Memory B cell (primary cell): ENCODE data around the gene DTX3.

Experiments
- ATAC-seq: fragments of 150-1000 bp; cut with Tn5 transposase; 2 replicates; pipeline ENCODE4 v1.10.0; 2021; ENCODE audit warnings: low read depth, mild to moderate bottlenecking, moderate library complexity
- DNase-seq, 2 donors: peaks; one replicate each; pipeline ENCODE4 v3.0.0; 2022; ENCODE audit warnings: low spot score in 2 of 2
- H3K27ac Mint-ChIP-seq: one replicate; pipeline ENCODE4 v1.8.0; 2022; ENCODE audit warnings: mild to moderate bottlenecking, moderate library complexity, mixed read lengths
- H3K27me3 Mint-ChIP-seq: one replicate; pipeline ENCODE4 v1.8.0; 2022; ENCODE audit warnings: mixed read lengths
- H3K36me3 Mint-ChIP-seq: one replicate; pipeline ENCODE4 v1.8.0; 2022; ENCODE audit warnings: mild to moderate bottlenecking, mixed read lengths
- H3K4me1 Mint-ChIP-seq: one replicate; pipeline ENCODE4 v1.8.0; 2022; ENCODE audit warnings: mixed read lengths
- H3K4me3 Mint-ChIP-seq: one replicate; pipeline ENCODE4 v1.8.0; 2022; ENCODE audit warnings: mild to moderate bottlenecking, moderate library complexity, mixed read lengths
- H3K9me3 Mint-ChIP-seq: one replicate; pipeline ENCODE4 v1.8.0; 2022; ENCODE audit warnings: mixed read lengths

Gene DTX3

GRCh38 chr12:57607958-57608663 is 3.5 kb downstream of the DTX3 start:
- Mint-ChIP-seq H3K36me3 (no peaks in the 10 kb centered on the region), H3K27ac (no peak overlapping the region), H3K9me3 (no peaks in the 10 kb centered on the region), H3K27me3 (peaks cover 25% of the 10 kb centered on the region), H3K4me3 (no peak overlapping the region), H3K4me1 (peaks cover 9% of the 10 kb centered on the region)
- ATAC-seq = no peak
- no peak for DNase-seq

GRCh38 chr12:57609101-57609780 is 4.6 kb downstream of the DTX3 start:
- Mint-ChIP-seq H3K36me3 (no peaks in the 10 kb centered on the region), H3K9me3 (no peaks in the 10 kb centered on the region), H3K27ac (no peak overlapping the region), H3K4me3 (no peak overlapping the region), H3K27me3 (peaks cover 23% of the 10 kb centered on the region), H3K4me1 (peaks cover 17% of the 10 kb centered on the region)
- no peak for ATAC-seq
- DNase-seq = no peak

GRCh38 chr12:57609781-57610553 is 5.3 kb downstream of the DTX3 start:
- peaks cover 21% of the 10 kb centered on the region for H3K27me3 Mint-ChIP-seq
- no peaks in the 10 kb centered on the region for H3K9me3 Mint-ChIP-seq
- H3K4me1 Mint-ChIP-seq = peaks cover 20% of the 10 kb centered on the region
- DNase-seq (no peak), ATAC-seq (no peak)
- no peaks in the 10 kb centered on the region for H3K36me3 Mint-ChIP-seq
- no peak overlapping the region for H3K27ac Mint-ChIP-seq
- H3K4me3 Mint-ChIP-seq = peak overlapping the region; percentile 67

GRCh38 chr12:57610554-57611107 is 6.0 kb downstream of the DTX3 start:
- DNase-seq (no peak), ATAC-seq (no peak)
- Mint-ChIP-seq H3K27ac (no peak overlapping the region), H3K27me3 (peaks cover 21% of the 10 kb centered on the region), H3K4me1 (peaks cover 26% of the 10 kb centered on the region), H3K4me3 (peak overlapping the region; percentile 80), H3K9me3 (no peaks in the 10 kb centered on the region), H3K36me3 (no peaks in the 10 kb centered on the region)

- Mint-ChIP-seq H3K36me3 (no peaks in the 10 kb centered on the region), H3K4me1 (peaks cover 31% of the 10 kb centered on the region), H3K27me3 (peaks cover 18% of the 10 kb centered on the region), H3K9me3 (no peaks in the 10 kb centered on the region), H3K4me3 (peak within 1 kb of the TSS; percentile 80), H3K27ac (no peak within 1 kb of the TSS)
- DNase-seq (no peak), ATAC-seq (no peak)
Measured at GRCh38 chr12:57611108-57611826, 6.6 kb downstream of the DTX3 start, which contains the start of gene ARHGEF25. Gene ARHGEF25 (plus strand): TSS chr12:57611435. CDS start chr12:57611895, 460 bp downstream.

GRCh38 chr12:57611827-57612710 is 7.4 kb downstream of the DTX3 start:
- H3K4me3 Mint-ChIP-seq = no peak overlapping the region
- DNase-seq (no peak), ATAC-seq (no peak)
- no peaks in the 10 kb centered on the region for H3K36me3 Mint-ChIP-seq
- H3K4me1 Mint-ChIP-seq = peaks cover 34% of the 10 kb centered on the region
- H3K27me3 Mint-ChIP-seq = peaks cover 18% of the 10 kb centered on the region
- H3K9me3 Mint-ChIP-seq = no peaks in the 10 kb centered on the region
- no peak overlapping the region for H3K27ac Mint-ChIP-seq

GRCh38 chr12:57612711-57613426 is 8.2 kb downstream of the DTX3 start:
- no peak for ATAC-seq
- Mint-ChIP-seq H3K36me3 (no peaks in the 10 kb centered on the region), H3K4me1 (peaks cover 34% of the 10 kb centered on the region), H3K27ac (no peak overlapping the region), H3K9me3 (no peaks in the 10 kb centered on the region), H3K27me3 (peaks cover 15% of the 10 kb centered on the region), H3K4me3 (no peak overlapping the region)
- no peak for DNase-seq

- no peaks in the 10 kb centered on the region for H3K36me3 Mint-ChIP-seq
- no peak overlapping the region for H3K4me3 Mint-ChIP-seq
- no peak for ATAC-seq
- no peaks in the 10 kb centered on the region for H3K9me3 Mint-ChIP-seq
- H3K27me3 Mint-ChIP-seq = peaks cover 16% of the 10 kb centered on the region
- no peak for DNase-seq
- peaks cover 36% of the 10 kb centered on the region for H3K4me1 Mint-ChIP-seq
- H3K27ac Mint-ChIP-seq = no peak overlapping the region
Measured at GRCh38 chr12:57613427-57614109, 8.9 kb downstream of the DTX3 start.

GRCh38 chr12:57614178-57614947 is 9.7 kb downstream of the DTX3 start:
- Mint-ChIP-seq H3K27ac (no peak overlapping the region), H3K4me3 (peak overlapping the region; percentile 27), H3K27me3 (peaks cover 17% of the 10 kb centered on the region), H3K36me3 (no peaks in the 10 kb centered on the region), H3K4me1 (peaks cover 42% of the 10 kb centered on the region), H3K9me3 (no peaks in the 10 kb centered on the region)
- ATAC-seq (peak; percentile 90), DNase-seq (peak in 1 of 2 donors; percentile 55)

GRCh38 chr12:57614948-57615500 is 10.4 kb downstream of the DTX3 start:
- H3K27me3 Mint-ChIP-seq = peaks cover 13% of the 10 kb centered on the region
- no peak overlapping the region for H3K4me3 Mint-ChIP-seq
- no peaks in the 10 kb centered on the region for H3K9me3 Mint-ChIP-seq
- no peaks in the 10 kb centered on the region for H3K36me3 Mint-ChIP-seq
- DNase-seq (no peak), ATAC-seq (peak; percentile 1)
- H3K4me1 Mint-ChIP-seq = peaks cover 42% of the 10 kb centered on the region
- no peak overlapping the region for H3K27ac Mint-ChIP-seq

GRCh38 chr12:57615637-57616036 is 11.0 kb downstream of the DTX3 start:
- H3K9me3 Mint-ChIP-seq = no peaks in the 10 kb centered on the region
- H3K27ac Mint-ChIP-seq = no peak overlapping the region
- DNase-seq (no peak), ATAC-seq (no peak)
- H3K36me3 Mint-ChIP-seq = no peaks in the 10 kb centered on the region
- peaks cover 16% of the 10 kb centered on the region for H3K27me3 Mint-ChIP-seq
- no peak overlapping the region for H3K4me3 Mint-ChIP-seq
- peaks cover 45% of the 10 kb centered on the region for H3K4me1 Mint-ChIP-seq
